ENCODE data around the gene PARP1.
"Not testable (repeated sequence)": the region's sequence is repeated elsewhere in the genome, so short reads cannot be mapped to it uniquely, and the experiment has no call there.

The PARP1 gene

GRCh38 chr1:226407497-226408284 lies at the start of gene PARP1:
Gene PARP1 (minus strand): TSS chr1:226408093. CDS start chr1:226407929, 164 bp downstream.
- DNase-seq (ENCODE audit: low spot score): peak; percentile 89

GRCh38 chr1:226457307-226457712 lies 49.4 kb upstream of the PARP1 start:
- no peak for DNase-seq (ENCODE audit: low spot score)

DNA sequence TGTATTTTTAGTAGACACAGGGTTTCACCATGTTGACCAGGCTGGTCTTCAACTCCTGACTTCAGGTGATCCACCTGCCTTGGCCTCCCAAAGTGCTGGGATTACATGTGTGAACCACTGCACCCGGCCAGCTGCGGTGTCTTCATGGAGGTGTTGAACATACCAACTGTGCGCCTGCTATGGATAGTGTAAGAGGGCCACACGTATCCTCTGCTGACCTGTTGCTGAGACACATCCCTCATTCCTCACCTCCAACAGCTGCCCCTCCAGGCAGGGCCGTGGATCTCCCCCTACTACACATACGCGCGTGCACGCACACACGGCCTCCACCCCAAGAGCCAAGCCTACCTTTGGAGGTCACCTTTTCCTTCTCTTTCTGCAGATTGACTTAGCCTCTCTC lies 48.0 kb upstream of the PARP1 start:
- no peak for DNase-seq (ENCODE audit: low spot score)

GRCh38 chr1:226454349-226454748 lies 46.5 kb upstream of the PARP1 start:
- DNase-seq (ENCODE audit: low spot score): no peak

- DNase-seq (ENCODE audit: low spot score): no peak
Measured at GRCh38 chr1:226453015-226453704, 45.3 kb upstream of the PARP1 start.

DNA sequence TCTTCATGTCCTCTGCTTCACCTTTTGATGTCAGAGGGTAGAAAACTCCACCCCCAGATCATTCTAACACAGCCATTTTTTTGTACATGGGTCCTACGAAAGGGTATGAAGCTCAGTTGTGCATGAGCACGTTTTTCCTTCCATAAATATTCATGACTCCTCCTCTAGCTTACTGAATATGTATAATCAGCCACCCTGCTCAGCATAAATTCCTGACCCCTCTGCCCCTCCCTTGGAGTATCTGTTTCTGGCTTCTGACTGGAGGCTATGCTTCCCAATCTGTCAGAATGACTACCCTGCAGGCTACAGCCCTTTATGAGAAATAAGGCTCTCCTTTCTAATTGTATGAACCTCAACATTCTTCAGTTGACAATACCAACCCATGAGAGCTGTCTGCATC lies 42.8 kb upstream of the PARP1 start:
- DNase-seq (ENCODE audit: low spot score): no peak

GRCh38 chr1:226449823-226450222 lies 41.9 kb upstream of the PARP1 start:
- no peak for DNase-seq (ENCODE audit: low spot score)

DNA sequence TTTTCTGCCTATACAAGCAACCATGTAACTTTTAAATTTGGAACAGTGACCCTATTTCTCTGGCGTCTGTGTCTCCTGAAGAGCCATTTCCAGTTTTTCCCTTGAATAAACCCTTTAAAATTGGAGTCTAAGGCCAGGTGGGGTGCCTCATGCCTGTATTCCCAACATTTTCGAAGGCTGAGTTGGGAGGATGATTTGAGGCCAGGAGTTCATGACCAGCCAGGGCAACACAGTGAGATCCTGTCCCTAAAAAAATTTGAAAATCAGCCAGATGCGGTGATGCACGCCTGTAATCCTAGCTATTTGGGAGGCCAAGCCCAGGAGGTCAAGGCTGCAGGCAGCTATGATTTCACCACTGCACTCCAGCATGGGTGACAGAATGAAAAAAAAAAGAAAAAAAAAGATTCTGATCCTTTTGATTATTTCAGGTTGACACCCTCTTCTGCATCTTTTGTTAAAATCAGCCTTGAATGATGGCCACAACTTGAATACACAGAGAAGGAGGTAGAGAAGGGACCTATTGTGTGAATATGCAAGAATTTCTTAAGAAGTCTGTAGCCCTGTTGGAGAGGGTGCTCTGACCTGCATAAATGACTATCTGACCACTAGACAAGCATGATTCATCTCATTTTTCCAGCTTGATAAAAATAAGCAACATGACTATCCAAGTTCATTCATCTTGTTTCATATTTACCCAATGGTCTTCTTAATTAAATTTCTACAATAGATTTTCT lies 40.2 kb upstream of the PARP1 start:
- DNase-seq (ENCODE audit: low spot score): peak; percentile 15

GRCh38 chr1:226446094-226446493 lies 38.2 kb upstream of the PARP1 start:
- no peak for DNase-seq (ENCODE audit: low spot score)

GRCh38 chr1:226444901-226445300 lies 37.0 kb upstream of the PARP1 start:
- no peak for DNase-seq (ENCODE audit: low spot score)

DNA sequence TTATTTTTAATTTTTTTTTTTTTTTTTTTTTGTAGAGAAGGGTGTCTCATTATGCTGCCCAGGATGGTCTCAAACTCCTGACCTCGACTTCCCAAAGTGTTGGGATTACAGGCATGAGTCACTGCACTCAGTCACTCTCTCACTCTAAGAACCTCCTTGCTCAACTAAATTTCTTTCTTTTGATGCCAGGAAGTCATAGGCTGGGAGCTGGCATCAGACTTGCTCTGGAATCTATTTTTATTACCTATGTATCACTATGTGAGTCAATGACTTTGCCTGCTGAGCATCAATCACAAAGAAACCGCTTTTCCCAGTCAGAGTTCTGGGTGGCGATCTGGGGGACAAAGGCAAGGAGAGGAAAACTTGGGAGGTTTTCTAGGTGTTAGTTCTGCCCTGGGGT lies 35.5 kb upstream of the PARP1 start:
- peak; percentile 93 for DNase-seq (ENCODE audit: low spot score)

DNA sequence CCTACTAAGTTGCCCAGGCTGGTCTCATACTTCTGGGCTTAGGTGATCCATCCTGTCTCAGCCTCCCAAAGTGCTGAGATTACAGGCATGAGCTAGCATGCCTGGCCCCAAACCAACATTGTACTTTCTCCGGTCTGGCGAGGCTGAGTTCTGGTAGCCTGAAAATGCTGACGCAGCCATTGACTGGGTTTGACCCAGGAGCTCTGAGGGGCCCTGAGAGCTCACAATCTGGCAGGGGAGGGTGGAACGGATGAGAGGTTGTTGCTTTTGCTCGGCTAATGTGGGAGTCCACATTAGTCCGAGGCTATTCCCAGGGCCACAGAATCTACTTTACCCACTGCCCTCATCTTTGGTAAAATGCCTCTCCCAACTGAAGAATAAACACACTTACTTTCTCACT lies 35.1 kb upstream of the PARP1 start:
- DNase-seq (ENCODE audit: low spot score): no peak

- DNase-seq (ENCODE audit: low spot score): no peak
Measured at GRCh38 chr1:226441629-226442028, 33.7 kb upstream of the PARP1 start.

GRCh38 chr1:226440512-226440911 lies 32.6 kb upstream of the PARP1 start:
- no peak for DNase-seq (ENCODE audit: low spot score)

GRCh38 chr1:226438007-226438406 lies 30.1 kb upstream of the PARP1 start:
- peak; percentile 54 for DNase-seq (ENCODE audit: low spot score)

DNA sequence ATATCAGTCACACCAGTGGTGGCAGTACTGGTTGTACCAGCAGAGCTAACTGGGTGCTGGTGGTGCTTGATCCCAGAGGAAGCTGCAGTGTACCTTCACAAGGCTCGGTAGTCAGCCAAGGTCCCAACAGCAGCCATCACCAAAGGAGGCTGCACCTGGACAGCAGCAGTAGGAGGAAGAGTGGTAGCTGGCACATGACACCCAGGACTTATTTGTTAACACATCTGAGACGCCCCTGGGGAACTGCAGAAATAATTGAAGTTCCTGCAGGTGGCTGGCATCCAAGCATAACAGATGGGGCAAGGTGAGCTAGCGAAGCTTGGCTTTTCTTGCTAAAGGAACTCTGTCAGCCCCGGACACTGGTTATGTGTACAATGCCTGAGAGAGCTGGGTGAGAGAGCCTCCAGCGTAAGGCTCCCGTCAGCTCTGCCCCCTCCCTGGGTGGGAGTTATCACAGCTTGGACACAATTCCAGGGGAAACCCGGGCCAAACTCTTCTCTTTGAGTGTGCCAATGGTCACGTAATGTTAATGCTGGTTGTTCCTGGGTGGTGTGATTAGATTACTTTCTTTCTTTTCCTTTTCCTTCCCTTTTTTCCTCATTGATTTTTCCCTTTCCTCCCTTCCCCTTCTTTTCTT lies 29.1 kb upstream of the PARP1 start:
- no peak for DNase-seq (ENCODE audit: low spot score)

- DNase-seq (ENCODE audit: low spot score): no peak
Measured at GRCh38 chr1:226436472-226436854, 28.6 kb upstream of the PARP1 start.

DNA sequence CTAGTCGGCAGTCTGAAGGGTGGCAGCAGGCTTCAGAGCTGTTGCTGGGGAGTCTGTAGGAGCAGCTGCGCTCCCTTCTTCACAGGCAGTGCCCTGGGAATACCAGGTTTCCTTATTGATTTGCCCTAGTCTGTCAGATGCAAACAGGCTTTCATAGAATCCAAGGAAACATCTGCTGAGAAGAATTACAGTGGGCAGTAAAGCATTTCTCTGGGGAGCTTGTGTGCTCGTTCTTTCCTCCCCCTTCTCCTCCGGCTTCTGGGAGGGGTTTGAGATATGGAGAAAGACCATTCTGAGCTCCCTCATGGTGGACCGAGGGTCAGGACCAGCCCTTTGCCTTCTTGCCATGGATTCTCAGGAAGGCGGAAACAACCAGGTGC lies 25.4 kb upstream of the PARP1 start:
- no peak for DNase-seq (ENCODE audit: low spot score)

- DNase-seq (ENCODE audit: low spot score): no peak
Measured at GRCh38 chr1:226432586-226433340, 24.9 kb upstream of the PARP1 start.

- not testable (repeated sequence) for DNase-seq (ENCODE audit: low spot score)
Measured at GRCh38 chr1:226431898-226432297, 24.0 kb upstream of the PARP1 start.

DNA sequence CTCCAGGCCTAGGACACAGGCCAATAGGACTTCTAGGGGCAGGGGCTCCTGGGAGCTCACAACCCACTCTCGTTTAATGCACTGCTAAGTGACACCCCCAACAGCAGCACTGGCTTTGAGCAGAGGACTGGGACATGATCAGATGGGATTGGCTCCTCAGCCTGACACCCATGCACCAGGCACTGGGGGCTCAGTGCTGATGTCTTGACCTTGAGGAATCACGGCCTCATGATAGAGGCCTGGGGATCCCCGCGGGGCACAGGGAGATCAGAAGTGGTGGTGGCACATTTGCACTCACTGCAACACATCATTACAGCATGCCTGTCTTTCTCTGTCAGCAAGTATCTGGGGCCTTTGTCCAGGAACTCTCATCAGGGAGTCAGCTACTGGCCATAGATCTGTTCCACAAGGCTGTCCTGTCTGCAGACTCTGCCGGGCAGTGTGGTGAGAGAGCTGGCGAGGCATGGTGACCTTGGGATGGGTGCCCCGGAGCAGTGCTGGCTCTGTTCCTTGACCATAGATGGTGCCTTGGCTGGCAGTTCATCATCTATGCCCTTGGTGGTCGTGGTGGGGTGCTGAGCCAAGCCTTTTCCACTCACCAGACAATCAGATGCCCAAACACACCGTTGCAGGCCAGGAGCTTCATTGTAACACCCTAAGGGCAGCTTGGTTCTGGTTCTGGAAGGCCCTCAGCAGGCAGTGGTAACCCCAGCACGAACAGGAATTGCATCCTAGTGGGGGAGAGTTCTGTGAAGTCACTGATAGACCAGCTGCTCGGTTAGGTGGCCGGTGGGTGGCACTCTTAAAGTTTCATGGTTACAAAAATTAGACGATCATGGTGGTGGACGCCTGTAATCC lies 22.2 kb upstream of the PARP1 start:
- no peak for DNase-seq (ENCODE audit: low spot score)

Measured in RKO (cell line).